K562 (cell line): ENCODE results near the gene GMPR. TPM values are rescaled to one million over a fixed set of nuclear protein-coding genes. Genes with fewer than 3 reads are reported as not detected.

Experiments used
- AFF1 ChIP-seq, 2 experiments: fragments of 450-650 bp; IDR thresholded peaks; 2 replicates each; pipeline ENCODE4 v1.6.1; 2018; ENCODE audit warnings: mild to moderate bottlenecking in 2 of 2, low read depth in 1 of 2; ENCODE audit not compliant: partially characterized antibody in 2 of 2
- CREB3 ChIP-seq: fragments of 450-650 bp; conservative IDR thresholded peaks from 2 replicates; pipeline ENCODE4 v1.6.1; 2016; ENCODE audit warnings: missing genetic modification characterization, low read depth, mild to moderate bottlenecking, missing compliant biosample characterization, moderate library complexity
- CTBP1 ChIP-seq: fragments of 450-650 bp; IDR thresholded peaks from 2 replicates; pipeline ENCODE4 v1.6.1; 2016; ENCODE audit warnings: borderline replicate concordance
- ELF2 ChIP-seq: fragments of 250-450 bp; sonication (Bioruptor Pico); IDR thresholded peaks from 2 replicates; pipeline ENCODE4 v1.5.0; 2021; ENCODE audit warnings: mild to moderate bottlenecking
- FOXA1 ChIP-seq: fragments of 450-650 bp; IDR thresholded peaks from 2 replicates; pipeline ENCODE4 v1.6.1; 2016; ENCODE audit warnings: mild to moderate bottlenecking, borderline replicate concordance
- HNRNPH1 ChIP-seq: fragments of 200-400 bp; formaldehyde crosslinking; optimal IDR thresholded peaks from 2 replicates; pipeline ENCODE3; 2017; ENCODE audit warnings: low read depth, mild to moderate bottlenecking, low read length, moderate library complexity
- MTA3 ChIP-seq: fragments of 450-650 bp; formaldehyde crosslinking; IDR thresholded peaks from 2 replicates; pipeline ENCODE4 v1.6.1; 2017; ENCODE audit warnings: mild to moderate bottlenecking, borderline replicate concordance
- NBN ChIP-seq: fragments of 450-650 bp; IDR thresholded peaks from 2 replicates; pipeline ENCODE4 v1.6.1; 2016; ENCODE audit warnings: low read depth, mild to moderate bottlenecking
- NFIC ChIP-seq: fragments of 450-650 bp; IDR thresholded peaks from 2 replicates; pipeline ENCODE4 v1.6.1; 2017; ENCODE audit warnings: mild to moderate bottlenecking, inconsistent platforms
- PCBP1 ChIP-seq: fragments of 200-400 bp; formaldehyde crosslinking; IDR thresholded peaks from 2 replicates; pipeline ENCODE4 v1.6.1; 2018; ENCODE audit warnings: mild to moderate bottlenecking, low read depth, low read length; ENCODE audit not compliant: poor library complexity, severe bottlenecking
- RBM22 ChIP-seq: fragments of 200-400 bp; formaldehyde crosslinking; IDR thresholded peaks from 2 replicates; pipeline ENCODE4 v1.6.1; 2018; ENCODE audit warnings: low read length, low read depth; ENCODE audit not compliant: poor library complexity, severe bottlenecking
- ZKSCAN1 ChIP-seq: fragments of 150-350 bp; IDR thresholded peaks from 2 replicates; pipeline ENCODE4 v1.6.1; 2016; ENCODE audit warnings: low read depth, low read length
- polyA plus RNA-seq, 8 experiments: library from polyadenylated mRNA; depleted of rRNA in 4 of 8; stranded (reverse) in 5 of 8; unstranded in 3 of 8; fragments of >200 nt; fragmentation: Nextera tagmentation in 2 of 8; fragmentation: Illumina TruSeq in 1 of 8; extraction: Ambion mirVana in 2 of 8; extraction: Trizol in 1 of 8; gene quantifications; 2 replicates each; pipeline versions ENCODE4 v1.2.1 to v1.2.3, GENCODE V29; 2011 to 2014; ENCODE audit warnings: inconsistent platforms in 1 of 8, missing spikeins in 1 of 8
- total RNA-seq, 7 experiments: library from RNA; depleted of rRNA in 6 of 7; stranded (reverse); fragments of >200 nt in 6 of 7; fragmentation: Illumina TruSeq in 2 of 7; extraction: Trizol in 2 of 7; gene quantifications; 2 replicates each; pipeline versions ENCODE4 v1.2.1 to v1.2.3, GENCODE V29; 2011 to 2021; ENCODE audit warnings: low replicate concordance in 1 of 7
- TF ChIP-seq, protein P1 (sequence below): fragments of 250-450 bp; sonication (Bioruptor Pico); IDR thresholded peaks from 2 replicates; pipeline ENCODE4 v1.5.0; 2020; ENCODE audit warnings: mild to moderate bottlenecking, borderline replicate concordance
- TF ChIP-seq, protein P2 (sequence below), 2 experiments: fragments of 150-350 bp in 1 of 2; IDR thresholded peaks; 2 replicates each; pipeline ENCODE4 v1.6.1; 2012 to 2016; ENCODE audit warnings: low read depth in 2 of 2, low read length in 2 of 2, mild to moderate bottlenecking in 1 of 2, moderate library complexity in 1 of 2

GMPR gene
- total and polyA plus RNA-seq, 9 of the 15 experiments (the other 6 are each of a cell fraction or from before 2014, with no cell fraction given), result 34.6 to 83.7 (median 49.8) TPM

DNA sequence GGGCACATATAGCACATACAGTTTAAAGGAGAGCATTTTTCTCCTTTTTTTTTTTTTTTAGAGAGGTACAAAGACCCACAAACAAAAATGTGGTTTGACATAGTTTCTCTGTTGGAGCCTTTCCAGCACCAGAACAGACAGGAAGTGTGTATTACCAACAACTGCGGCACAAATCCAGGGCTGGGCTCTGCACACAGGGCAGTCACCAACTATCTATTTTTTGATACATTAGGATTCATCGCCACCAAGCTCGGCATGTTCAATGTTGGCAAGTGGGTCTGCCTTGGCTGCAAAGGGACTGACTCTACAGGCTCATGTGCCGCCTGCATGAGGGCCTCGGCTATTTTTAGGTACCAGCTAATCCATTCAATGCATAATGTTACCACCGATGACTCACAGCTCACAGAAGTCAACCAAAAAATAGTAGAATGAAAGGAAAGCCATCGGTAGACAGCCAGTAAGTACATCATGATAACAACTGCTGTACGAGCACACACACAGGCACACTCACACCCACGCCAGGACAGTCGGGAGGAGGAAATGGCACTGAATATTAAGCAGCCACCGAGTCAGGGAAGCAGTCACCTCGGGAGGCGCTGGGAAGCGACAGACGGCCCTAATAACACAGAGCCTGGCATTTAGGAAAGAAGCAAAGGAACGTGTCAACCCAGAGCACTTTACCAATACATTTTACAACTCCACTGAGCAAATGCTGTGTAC, 81.6 kb downstream of the GMPR start (continued):
- TF ChIP-seq RBM22 (no peak), NFIC (peak; percentile 77), PCBP1 (no peak), MTA3 (peak; percentile 64), FOXA1 (no peak), ZKSCAN1 (peak; percentile 49; the same call in 1 of the 2 replicates), CREB3 (tag) (no peak), ELF2 (CRISPR knock-in tag) (no peak), CTBP1 (peak; percentile 82; the same call in 1 of the 2 replicates), NBN (peak; percentile 62; the same call in 1 of the 2 replicates), AFF1 (IDR thresholded peaks at IDR 0.05; ENCODE audit: low read depth in 1 of 2, partially characterized antibody in 2 of 2) (peak in 1 of 2 experiments; percentile 63), HNRNPH1 (no peak)
- TF ChIP-seq, protein P1, sequence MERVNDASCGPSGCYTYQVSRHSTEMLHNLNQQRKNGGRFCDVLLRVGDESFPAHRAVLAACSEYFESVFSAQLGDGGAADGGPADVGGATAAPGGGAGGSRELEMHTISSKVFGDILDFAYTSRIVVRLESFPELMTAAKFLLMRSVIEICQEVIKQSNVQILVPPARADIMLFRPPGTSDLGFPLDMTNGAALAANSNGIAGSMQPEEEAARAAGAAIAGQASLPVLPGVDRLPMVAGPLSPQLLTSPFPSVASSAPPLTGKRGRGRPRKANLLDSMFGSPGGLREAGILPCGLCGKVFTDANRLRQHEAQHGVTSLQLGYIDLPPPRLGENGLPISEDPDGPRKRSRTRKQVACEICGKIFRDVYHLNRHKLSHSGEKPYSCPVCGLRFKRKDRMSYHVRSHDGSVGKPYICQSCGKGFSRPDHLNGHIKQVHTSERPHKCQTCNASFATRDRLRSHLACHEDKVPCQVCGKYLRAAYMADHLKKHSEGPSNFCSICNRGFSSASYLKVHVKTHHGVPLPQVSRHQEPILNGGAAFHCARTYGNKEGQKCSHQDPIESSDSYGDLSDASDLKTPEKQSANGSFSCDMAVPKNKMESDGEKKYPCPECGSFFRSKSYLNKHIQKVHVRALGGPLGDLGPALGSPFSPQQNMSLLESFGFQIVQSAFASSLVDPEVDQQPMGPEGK (CRISPR knock-in tag), result no peak
- TF ChIP-seq, protein P2, sequence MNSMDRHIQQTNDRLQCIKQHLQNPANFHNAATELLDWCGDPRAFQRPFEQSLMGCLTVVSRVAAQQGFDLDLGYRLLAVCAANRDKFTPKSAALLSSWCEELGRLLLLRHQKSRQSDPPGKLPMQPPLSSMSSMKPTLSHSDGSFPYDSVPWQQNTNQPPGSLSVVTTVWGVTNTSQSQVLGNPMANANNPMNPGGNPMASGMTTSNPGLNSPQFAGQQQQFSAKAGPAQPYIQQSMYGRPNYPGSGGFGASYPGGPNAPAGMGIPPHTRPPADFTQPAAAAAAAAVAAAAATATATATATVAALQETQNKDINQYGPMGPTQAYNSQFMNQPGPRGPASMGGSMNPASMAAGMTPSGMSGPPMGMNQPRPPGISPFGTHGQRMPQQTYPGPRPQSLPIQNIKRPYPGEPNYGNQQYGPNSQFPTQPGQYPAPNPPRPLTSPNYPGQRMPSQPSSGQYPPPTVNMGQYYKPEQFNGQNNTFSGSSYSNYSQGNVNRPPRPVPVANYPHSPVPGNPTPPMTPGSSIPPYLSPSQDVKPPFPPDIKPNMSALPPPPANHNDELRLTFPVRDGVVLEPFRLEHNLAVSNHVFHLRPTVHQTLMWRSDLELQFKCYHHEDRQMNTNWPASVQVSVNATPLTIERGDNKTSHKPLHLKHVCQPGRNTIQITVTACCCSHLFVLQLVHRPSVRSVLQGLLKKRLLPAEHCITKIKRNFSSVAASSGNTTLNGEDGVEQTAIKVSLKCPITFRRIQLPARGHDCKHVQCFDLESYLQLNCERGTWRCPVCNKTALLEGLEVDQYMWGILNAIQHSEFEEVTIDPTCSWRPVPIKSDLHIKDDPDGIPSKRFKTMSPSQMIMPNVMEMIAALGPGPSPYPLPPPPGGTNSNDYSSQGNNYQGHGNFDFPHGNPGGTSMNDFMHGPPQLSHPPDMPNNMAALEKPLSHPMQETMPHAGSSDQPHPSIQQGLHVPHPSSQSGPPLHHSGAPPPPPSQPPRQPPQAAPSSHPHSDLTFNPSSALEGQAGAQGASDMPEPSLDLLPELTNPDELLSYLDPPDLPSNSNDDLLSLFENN (IDR thresholded peaks at IDR 0.05; ENCODE audit: low read depth in 2 of 2, low read length in 2 of 2), result no peak; a peak in 1 of 4 replicates
